H1 (cell line): ENCODE data around the gene SNED1. TPM values are rescaled to one million over a fixed set of nuclear protein-coding genes. Genes with fewer than 3 reads are reported as not detected.

Experiments
- CTCF ChIA-PET: fragments of 300-600 bp; sonication (Branson Sonifier 250); formaldehyde crosslinking; loops from one replicate; lab custom pipeline; 2021; ENCODE audit not compliant: partially characterized antibody; lab: Charles Lee
- POLR2A ChIA-PET: fragments of 300-600 bp; sonication (Branson Sonifier 250); formaldehyde crosslinking; loops from one replicate; lab custom pipeline; 2021; ENCODE audit warnings: inconsistent platforms; ENCODE audit not compliant: partially characterized antibody; lab: Charles Lee
- DNase-seq, 2 experiments: peaks; one replicate each; pipeline versions ENCODE4 v3.0.0 to v3.0.0-alpha.2; 2010 to 2022; ENCODE audit warnings: low spot score in 2 of 2, low read depth in 1 of 2, mixed read lengths in 1 of 2
- FAIRE-seq: peaks from 2 replicates; lab custom pipeline; 2011; peaks lifted over from hg19 to GRCh38; lab: Jason Lieb, UNC
- H2AFZ ChIP-seq: 2 replicates; pipeline ENCODE4 v1.8.1; 2012; ENCODE audit warnings: low read length, inconsistent platforms
- H2AK5ac ChIP-seq: 2 replicates; pipeline ENCODE4 v1.6.1; 2013; ENCODE audit warnings: low read depth, low read length
- H2BK120ac ChIP-seq: replicated peaks from 2 replicates; pipeline ENCODE3; 2013; ENCODE audit warnings: low read depth, low read length, inconsistent platforms
- H2BK12ac ChIP-seq: 2 replicates; pipeline ENCODE4 v1.6.1; 2013; ENCODE audit warnings: low read depth, low read length
- H2BK15ac ChIP-seq: 2 replicates; pipeline ENCODE4 v1.6.1; 2013; ENCODE audit warnings: low read length
- H2BK20ac ChIP-seq: 2 replicates; pipeline ENCODE4 v1.6.1; 2013; ENCODE audit warnings: low read length
- H2BK5ac ChIP-seq: 2 replicates; pipeline ENCODE4 v1.6.1; 2013; ENCODE audit warnings: low read depth, low read length
- H3K14ac ChIP-seq: 2 replicates; pipeline ENCODE4 v1.6.1; 2013; ENCODE audit warnings: inconsistent platforms; ENCODE audit not compliant: insufficient read length
- H3K18ac ChIP-seq: 2 replicates; pipeline ENCODE4 v1.6.1; 2013; ENCODE audit warnings: low read length; ENCODE audit errors: extremely low read depth
- H3K23ac ChIP-seq: 2 replicates; pipeline ENCODE4 v1.6.1; 2013; ENCODE audit warnings: inconsistent platforms; ENCODE audit not compliant: insufficient read length
- H3K23me2 ChIP-seq: 2 replicates; pipeline ENCODE4 v1.6.1; 2013; ENCODE audit warnings: low read depth, low read length
- H3K27ac ChIP-seq: 2 replicates; pipeline ENCODE4 v1.6.1; 2011; ENCODE audit warnings: low read depth, low read length, inconsistent platforms
- H3K27me3 ChIP-seq, 4 experiments: replicated peaks in 1 of 4; 1 replicate in 1 of 4; 2 replicates in 3 of 4; pipeline versions ENCODE4 v1.6.1 to v1.8.1; 2011 to 2013; ENCODE audit warnings: low read length in 3 of 4, mild to moderate bottlenecking in 3 of 4, inconsistent platforms in 2 of 4, mixed read lengths in 2 of 4, moderate library complexity in 1 of 4; ENCODE audit not compliant: control insufficient read depth in 3 of 4, insufficient read depth in 3 of 4; ENCODE audit errors: extremely low read depth in 1 of 4
- H3K36me3 ChIP-seq, 4 experiments: 2 replicates each; pipeline versions ENCODE4 v1.6.1 to v1.8.1; 2011 to 2013; ENCODE audit warnings: mild to moderate bottlenecking in 4 of 4, low read length in 3 of 4, moderate library complexity in 2 of 4, control low read depth in 1 of 4, inconsistent platforms in 1 of 4; ENCODE audit not compliant: insufficient read depth in 4 of 4, control insufficient read depth in 2 of 4
- H3K4ac ChIP-seq: replicated peaks from 2 replicates; pipeline ENCODE3; 2013; ENCODE audit warnings: low read length, low read depth, mixed read lengths, inconsistent platforms; ENCODE audit not compliant: insufficient read length
- H3K4me1 ChIP-seq, 4 experiments: replicated peaks in 1 of 4; 1 replicate in 1 of 4; 2 replicates in 3 of 4; pipeline versions ENCODE4 v1.6.1 to v1.8.1; 2011 to 2013; ENCODE audit warnings: low read length in 3 of 4, inconsistent platforms in 2 of 4, mixed read lengths in 1 of 4; ENCODE audit not compliant: insufficient read depth in 4 of 4, control insufficient read depth in 3 of 4
- H3K4me2 ChIP-seq, 2 experiments: 2 replicates each; pipeline versions ENCODE4 v1.6.1 to v1.8.1; 2011 to 2013; ENCODE audit warnings: low read depth in 2 of 2, low read length in 2 of 2, control low read depth in 1 of 2, inconsistent platforms in 1 of 2, mild to moderate bottlenecking in 1 of 2; ENCODE audit not compliant: insufficient read depth in 1 of 2
- H3K4me3 ChIP-seq, 4 experiments: fragments of 200-600, 300-600 bp in 1 of 4; sonication (generic), shearing (Covaris generic), sonication (Bioruptor Twin) in 1 of 4; 2 replicates each; pipeline versions ENCODE4 v1.5.1 to v1.8.1; 2011 to 2016; ENCODE audit warnings: low read length in 4 of 4, low read depth in 3 of 4, control low read depth in 2 of 4, inconsistent platforms in 2 of 4, mild to moderate bottlenecking in 2 of 4, mixed read lengths in 1 of 4, moderate library complexity in 1 of 4; ENCODE audit not compliant: insufficient read depth in 2 of 4; ENCODE audit errors: extremely low read depth in 1 of 4
- H3K56ac ChIP-seq: replicated peaks from 2 replicates; pipeline ENCODE3; 2013; ENCODE audit warnings: low read depth, mild to moderate bottlenecking, mixed read lengths, low read length, inconsistent platforms; ENCODE audit not compliant: insufficient read length
- H3K79me1 ChIP-seq: 2 replicates; pipeline ENCODE4 v1.6.1; 2013; ENCODE audit warnings: low read depth, low read length, control low read depth
- H3K79me2 ChIP-seq, 2 experiments: 2 replicates each; pipeline versions ENCODE4 v1.6.1 to v1.8.1; 2012 to 2013; ENCODE audit warnings: low read length in 2 of 2, mild to moderate bottlenecking in 2 of 2, inconsistent platforms in 1 of 2; ENCODE audit not compliant: insufficient read depth in 2 of 2, control insufficient read depth in 1 of 2
- H3K9ac ChIP-seq, 4 experiments: replicated peaks in 1 of 4; 1 replicate in 1 of 4; 2 replicates in 3 of 4; pipeline versions ENCODE4 v1.6.1 to v1.8.1; 2011 to 2013; ENCODE audit warnings: low read depth in 3 of 4, low read length in 3 of 4, control low read depth in 2 of 4, mild to moderate bottlenecking in 2 of 4, moderate library complexity in 2 of 4, inconsistent platforms in 1 of 4; ENCODE audit errors: extremely low read depth in 1 of 4
- H3K9me3 ChIP-seq, 2 experiments: 2 replicates each; pipeline versions ENCODE4 v1.6.1 to v1.8.1; 2012 to 2013; ENCODE audit warnings: mild to moderate bottlenecking in 2 of 2, moderate library complexity in 2 of 2, control low read depth in 1 of 2, inconsistent platforms in 1 of 2, low read depth in 1 of 2, low read length in 1 of 2, mixed read lengths in 1 of 2; ENCODE audit not compliant: insufficient read depth in 2 of 2
- H4K20me1 ChIP-seq, 2 experiments: replicated peaks in 1 of 2; 2 replicates each; pipeline versions ENCODE3 to v1.8.1; 2011 to 2013; ENCODE audit warnings: inconsistent platforms in 2 of 2, low read length in 2 of 2, mild to moderate bottlenecking in 1 of 2; ENCODE audit not compliant: insufficient read depth in 2 of 2, control insufficient read depth in 1 of 2
- H4K5ac ChIP-seq: 2 replicates; pipeline ENCODE4 v1.6.1; 2013; ENCODE audit warnings: low read length, low read depth, mixed read lengths, inconsistent platforms; ENCODE audit not compliant: insufficient read length
- H4K8ac ChIP-seq: 2 replicates; pipeline ENCODE4 v1.8.0; 2013; ENCODE audit warnings: mild to moderate bottlenecking, moderate library complexity, low read length, inconsistent platforms; ENCODE audit not compliant: insufficient read depth; ENCODE audit errors: extremely low read depth
- H4K91ac ChIP-seq: replicated peaks from 2 replicates; pipeline ENCODE3; 2013; ENCODE audit warnings: low read length, mixed read lengths, inconsistent platforms; ENCODE audit not compliant: insufficient read length
- MAFK ChIP-seq: IDR thresholded peaks from 2 replicates; pipeline ENCODE4 v1.6.1; 2012; ENCODE audit warnings: low read depth, mild to moderate bottlenecking, improper control_type of control experiment, low read length
- SAP30 ChIP-seq: fragments of 300-600 bp; sonication (generic); IDR thresholded peaks from 2 replicates; pipeline ENCODE4 v1.7.1; 2012; ENCODE audit warnings: low read length, moderate library complexity, mild to moderate bottlenecking, inconsistent platforms; ENCODE audit not compliant: insufficient read depth, insufficient replicate concordance
- SRF ChIP-seq: IDR thresholded peaks from 2 replicates; pipeline ENCODE4 v1.6.1; 2011; ENCODE audit warnings: mild to moderate bottlenecking, low read depth, low read length, moderate library complexity
- WGBS, 2 experiments: shearing (Covaris generic) in 1 of 2; methylation state at CpG; one replicate each; pipeline versions ENCODE4 v1.1.6 to v1.1.7; 2013 to 2015; ENCODE audit warnings: low lambda C conversion rate in 2 of 2, mixed read lengths in 2 of 2, inconsistent platforms in 1 of 2, low coverage in 1 of 2, missing lambda C conversion rate in 1 of 2; ENCODE audit not compliant: insufficient replicate concordance in 2 of 2, insufficient coverage in 1 of 2, insufficient read length in 1 of 2; ENCODE audit errors: extremely low coverage in 1 of 2, missing lambda C conversion rate in 1 of 2; 5-methylcytosine and 5-hydroxymethylcytosine counted together
- polyA plus RNA-seq, 7 experiments: library from polyadenylated mRNA; depleted of rRNA in 3 of 7; stranded (reverse) in 5 of 7; unstranded in 2 of 7; fragments of >200 nt in 5 of 7; fragments of 200-250 nt in 2 of 7; gene quantifications; 1 replicate in 5 of 7; 2 replicates in 1 of 7; 4 replicates in 1 of 7; pipeline versions ENCODE4 v1.2.1 to v1.2.3, GENCODE V29; 2011 to 2013; ENCODE audit warnings: missing spikeins in 2 of 7, mixed read lengths in 2 of 7
- total RNA-seq: library from RNA; stranded (reverse); fragmentation: NEBNext Ultra II Directional; extraction: Animal tissue kit (Norgen Biotek cat#: 25700); gene quantifications from 2 replicates; pipeline ENCODE4 v1.2.1, GENCODE V29; 2021

SNED1 gene
- total and polyA plus RNA-seq, 2 of the 8 experiments (the other 6 are each of a cell fraction or from before 2014, with no cell fraction given): 1.9 TPM

- Histone ChIP-seq H3K23ac (no peak overlapping the region), H3K14ac (no peak overlapping the region), H3K56ac (no peak overlapping the region), H2AFZ (no peak overlapping the region), H2BK12ac (no peak overlapping the region), H3K27me3 (no peaks in the 10 kb centered on the region; a peak in 1 of 7 replicates), H3K4ac (no peak overlapping the region), H3K9me3 (no peaks in the 10 kb centered on the region), H3K23me2 (0 out of 2 replicates have a peak, but pooled peaks cover 3% of the 10 kb centered on the region), H3K27ac (no peak overlapping the region), H3K4me3 (no peak overlapping the region), H4K20me1 (peaks cover 0 to 16% of the 10 kb centered on the region in 2 experiments), H4K91ac (no peak overlapping the region), H3K4me1 (no peaks in the 10 kb centered on the region), H3K4me2 (no peak overlapping the region), H4K8ac (no peak overlapping the region), H3K18ac (no peak overlapping the region), H3K36me3 (peaks cover 5 to 17% (median 9%) of the 10 kb centered on the region in 4 experiments; a peak in 7 of 8 replicates), H4K5ac (no peak overlapping the region), H2BK20ac (no peak overlapping the region), H2BK120ac (no peak overlapping the region), H2BK5ac (no peak overlapping the region), H3K9ac (no peak overlapping the region), H3K79me1 (peaks cover 8% of the 10 kb centered on the region), H2AK5ac (no peak overlapping the region), H3K79me2 (peaks cover 4 to 21% of the 10 kb centered on the region in 2 experiments; a peak in 3 of 4 replicates), H2BK15ac (no peak overlapping the region)
- 88% methylated on average over 9 of the region's 9 CpGs; no CpG with 5 or more reads in 1 of the 2 experiments for WGBS, 2 experiments
- CTCF ChIA-PET: interaction anchor here (0.7 to 0.9 kb wide), 2 partner anchors 84 to 123 kb away, joined by 3 to 4 read pairs; no protein-coding TSS in a partner anchor
- FAIRE-seq: no peak
- no peak for DNase-seq
- POLR2A ChIA-PET: no interaction called here
- TF ChIP-seq SAP30: no peak
- TF ChIP-seq SRF: no peak
- TF ChIP-seq MAFK: no peak
These were observed 144.2 kb downstream of the SNED1 start for GRCh38 chr2:241142593-241142992.
